SK-N-SH treated with all-trans-retinoic acid at 6 μM for 48 hours (cell line): ENCODE data around the gene BRICD5.

ENCODE experiments used
- ISL1 ChIP-seq: fragments of 250-450 bp; sonication (Bioruptor Pico); IDR thresholded peaks from 2 replicates; pipeline ENCODE4 v2.1.2; 2022; ENCODE audit warnings: mild to moderate bottlenecking, moderate library complexity
- TOX ChIP-seq: fragments of 250-450 bp; sonication (Bioruptor Pico); IDR thresholded peaks from 2 replicates; pipeline ENCODE4 v1.8.0; 2021; ENCODE audit warnings: mild to moderate bottlenecking, moderate library complexity, borderline replicate concordance
- ZFP30 ChIP-seq: fragments of 450-650 bp; formaldehyde crosslinking; IDR thresholded peaks from 2 replicates; pipeline ENCODE4 v1.5.0; 2022; ENCODE audit warnings: mild to moderate bottlenecking, moderate library complexity
- TF ChIP-seq, protein P1 (sequence below): fragments of 250-450 bp; sonication (Bioruptor Pico); IDR thresholded peaks from 2 replicates; pipeline ENCODE4 v1.5.0; 2020; ENCODE audit warnings: mild to moderate bottlenecking, moderate library complexity

DNA sequence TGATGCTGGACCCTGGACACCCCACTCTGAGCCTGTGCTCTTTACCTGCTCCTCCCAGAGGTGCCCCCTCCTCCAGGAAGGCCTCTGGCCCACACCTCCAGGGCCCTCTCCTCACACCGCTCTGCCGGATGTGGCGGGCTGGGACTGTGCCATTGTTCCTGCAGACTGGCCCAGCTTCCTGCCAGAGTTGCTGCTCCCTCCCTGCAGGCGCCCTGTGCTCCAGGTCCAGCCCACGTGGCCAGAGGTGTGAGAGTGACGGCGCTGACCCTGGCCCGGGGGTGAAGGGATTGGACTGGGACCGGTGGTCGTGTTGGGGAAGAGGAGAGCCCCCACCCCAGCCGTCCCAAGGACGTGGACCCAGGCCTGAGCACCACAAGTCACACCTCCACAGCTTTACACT, 18.4 kb upstream of the BRICD5 start:
- TF ChIP-seq, protein P1, sequence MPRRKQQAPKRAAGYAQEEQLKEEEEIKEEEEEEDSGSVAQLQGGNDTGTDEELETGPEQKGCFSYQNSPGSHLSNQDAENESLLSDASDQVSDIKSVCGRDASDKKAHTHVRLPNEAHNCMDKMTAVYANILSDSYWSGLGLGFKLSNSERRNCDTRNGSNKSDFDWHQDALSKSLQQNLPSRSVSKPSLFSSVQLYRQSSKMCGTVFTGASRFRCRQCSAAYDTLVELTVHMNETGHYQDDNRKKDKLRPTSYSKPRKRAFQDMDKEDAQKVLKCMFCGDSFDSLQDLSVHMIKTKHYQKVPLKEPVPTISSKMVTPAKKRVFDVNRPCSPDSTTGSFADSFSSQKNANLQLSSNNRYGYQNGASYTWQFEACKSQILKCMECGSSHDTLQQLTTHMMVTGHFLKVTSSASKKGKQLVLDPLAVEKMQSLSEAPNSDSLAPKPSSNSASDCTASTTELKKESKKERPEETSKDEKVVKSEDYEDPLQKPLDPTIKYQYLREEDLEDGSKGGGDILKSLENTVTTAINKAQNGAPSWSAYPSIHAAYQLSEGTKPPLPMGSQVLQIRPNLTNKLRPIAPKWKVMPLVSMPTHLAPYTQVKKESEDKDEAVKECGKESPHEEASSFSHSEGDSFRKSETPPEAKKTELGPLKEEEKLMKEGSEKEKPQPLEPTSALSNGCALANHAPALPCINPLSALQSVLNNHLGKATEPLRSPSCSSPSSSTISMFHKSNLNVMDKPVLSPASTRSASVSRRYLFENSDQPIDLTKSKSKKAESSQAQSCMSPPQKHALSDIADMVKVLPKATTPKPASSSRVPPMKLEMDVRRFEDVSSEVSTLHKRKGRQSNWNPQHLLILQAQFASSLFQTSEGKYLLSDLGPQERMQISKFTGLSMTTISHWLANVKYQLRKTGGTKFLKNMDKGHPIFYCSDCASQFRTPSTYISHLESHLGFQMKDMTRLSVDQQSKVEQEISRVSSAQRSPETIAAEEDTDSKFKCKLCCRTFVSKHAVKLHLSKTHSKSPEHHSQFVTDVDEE (CRISPR knock-in tag): no peak
- no peak for TF ChIP-seq ZFP30 (CRISPR knock-in tag)
- TF ChIP-seq ISL1: no peak
- no peak for TF ChIP-seq TOX (CRISPR knock-in tag)
